K562 (cell line): ENCODE results near the gene GALM. TPM values are rescaled to one million over a fixed set of nuclear protein-coding genes. Genes with fewer than 3 reads are reported as not detected.

Experiments
- ATAC-seq: fragments of 200-7000 bp; cut with Tn5 transposase; 3 replicates; pipeline ENCODE4 v1.9.1; 2020; ENCODE audit warnings: moderate library complexity
- BruUV-seq: library from RNA; stranded (reverse); fragments of 400-500 nt; replicated peaks from 2 replicates; lab custom pipeline; 2021; lab: Mats Ljungman, UMichigan
- CTCF ChIA-PET: fragments of 300-600 bp; formaldehyde crosslinking; extraction: SDS; loops from one replicate; lab custom pipeline; 2021; ENCODE audit warnings: low intra/inter-chr PET ratio; lab: Yijun Ruan, JAX
- POLR2A ChIA-PET: fragments of 300-600, 350-650 bp; sonication (Branson Sonifier 250); formaldehyde crosslinking; extraction: SDS; loops from one replicate; lab custom pipeline; 2021; ENCODE audit warnings: antibody characterized with exemption, inconsistent platforms; lab: Yijun Ruan, JAX
- DNase-seq, 4 experiments: peaks; one replicate each; pipeline versions ENCODE4 v3.0.0 to v3.0.0-alpha.2; 2011 to 2018; ENCODE audit warnings: low spot score in 3 of 4, mixed read lengths in 3 of 4; ENCODE audit errors: extremely low read depth in 1 of 4
- FAIRE-seq: peaks from 2 replicates; lab custom pipeline; 2011; peaks lifted over from hg19 to GRCh38; lab: Jason Lieb, UNC
- H2AFZ ChIP-seq: 2 replicates; pipeline ENCODE4 v1.6.0; 2011; ENCODE audit warnings: low read depth, low read length, control low read depth, inconsistent platforms
- H3K27ac ChIP-seq: fragments of 200-600 bp; 3 replicates; pipeline ENCODE4 v1.8.0; 2011; ENCODE audit warnings: low read depth, mild to moderate bottlenecking, control low read depth, inconsistent platforms, low read length, moderate library complexity, mixed read lengths; ENCODE audit errors: extremely low read depth
- H3K27me3 ChIP-seq, 2 experiments: fragments of 300-600 bp in 1 of 2; 2 replicates in 1 of 2; 3 replicates in 1 of 2; pipeline versions ENCODE4 v1.6.0 to v1.8.0; 2011; ENCODE audit warnings: inconsistent platforms in 2 of 2, low read length in 2 of 2, mild to moderate bottlenecking in 1 of 2, mixed read lengths in 1 of 2, moderate library complexity in 1 of 2; ENCODE audit not compliant: control insufficient read depth in 2 of 2, insufficient read depth in 2 of 2
- H3K36me3 ChIP-seq: fragments of 300-600 bp; 3 replicates; pipeline ENCODE4 v1.8.0; 2011; ENCODE audit warnings: mild to moderate bottlenecking, low read length, inconsistent platforms; ENCODE audit not compliant: control insufficient read depth, insufficient read depth
- H3K4me1 ChIP-seq, 2 experiments: fragments of 200-600 bp in 1 of 2; replicated peaks in 1 of 2; 2 replicates in 1 of 2; 3 replicates in 1 of 2; pipeline versions ENCODE4 v1.5.1 to v1.8.0; 2011; ENCODE audit warnings: inconsistent platforms in 2 of 2, low read length in 2 of 2, mild to moderate bottlenecking in 1 of 2, mixed read lengths in 1 of 2, moderate library complexity in 1 of 2; ENCODE audit not compliant: control insufficient read depth in 2 of 2, insufficient read depth in 2 of 2
- H3K4me2 ChIP-seq: 2 replicates; pipeline ENCODE4 v1.6.1; 2011; ENCODE audit warnings: low read length, control low read depth, inconsistent platforms, mixed read lengths; ENCODE audit not compliant: insufficient read depth
- H3K4me3 ChIP-seq: fragments of 200-600 bp; sonication (generic), shearing (Covaris generic); 2 replicates; pipeline ENCODE4 v1.5.1; 2016; ENCODE audit warnings: control low read depth, inconsistent platforms
- H3K79me2 ChIP-seq: fragments of 200-600 bp; 3 replicates; pipeline ENCODE4 v1.8.0; 2011; ENCODE audit warnings: low read length, inconsistent platforms; ENCODE audit not compliant: control insufficient read depth, insufficient read depth
- H3K9ac ChIP-seq, 2 experiments: 2 replicates each; pipeline versions ENCODE4 v1.6.0 to v1.6.1; 2011; ENCODE audit warnings: low read depth in 2 of 2, low read length in 2 of 2, control low read depth in 1 of 2, inconsistent platforms in 1 of 2, mild to moderate bottlenecking in 1 of 2, mixed read lengths in 1 of 2; ENCODE audit not compliant: insufficient read depth in 1 of 2
- H3K9me1 ChIP-seq: one replicate; pipeline ENCODE4 v1.6.0; 2011; ENCODE audit warnings: inconsistent platforms, mild to moderate bottlenecking, low read length, moderate library complexity; ENCODE audit not compliant: control insufficient read depth, insufficient read depth
- H3K9me3 ChIP-seq: replicated peaks from 2 replicates; pipeline ENCODE4 v1.5.1; 2011; ENCODE audit warnings: low read depth, low read length, inconsistent platforms; ENCODE audit not compliant: control insufficient read depth, insufficient read depth
- H4K20me1 ChIP-seq: replicated peaks from 2 replicates; pipeline ENCODE4 v1.6.1; 2011; ENCODE audit warnings: low read length, inconsistent platforms, mixed read lengths; ENCODE audit not compliant: control insufficient read depth, insufficient read depth
- CEBPG ChIP-seq, 3 experiments: fragments of 200-800 bp in 1 of 3; sonication (Bioruptor generic) in 1 of 3; sonication (generic) in 1 of 3; formaldehyde crosslinking in 1 of 3; IDR thresholded peaks in 2 of 3; conservative IDR thresholded peaks in 1 of 3; 2 replicates each; pipeline versions ENCODE4 v1.6.1 to v1.8.0; 2016 to 2022; ENCODE audit warnings: missing compliant biosample characterization in 2 of 3, missing genetic modification characterization in 2 of 3, mild to moderate bottlenecking in 1 of 3, missing genetic modification reagents in 1 of 3
- CREB3 ChIP-seq: fragments of 450-650 bp; conservative IDR thresholded peaks from 2 replicates; pipeline ENCODE4 v1.6.1; 2016; ENCODE audit warnings: missing genetic modification characterization, low read depth, mild to moderate bottlenecking, missing compliant biosample characterization, moderate library complexity
- GTF2A2 ChIP-seq: IDR thresholded peaks from 2 replicates; pipeline ENCODE4 v1.6.1; 2016; ENCODE audit warnings: mild to moderate bottlenecking, missing genetic modification characterization, missing compliant biosample characterization
- MBD2 ChIP-seq: sonication (generic); IDR thresholded peaks from 2 replicates; pipeline ENCODE4 v1.6.1; 2016; ENCODE audit warnings: low read depth, borderline replicate concordance
- THAP7 ChIP-seq: fragments of 250-450 bp; sonication (Bioruptor Pico); IDR thresholded peaks from 2 replicates; pipeline ENCODE4 v1.5.0; 2021
- ZBTB26 ChIP-seq: fragments of 450-650 bp; formaldehyde crosslinking; IDR thresholded peaks from 2 replicates; pipeline ENCODE4 v1.4.0; 2022; ENCODE audit warnings: missing genetic modification characterization
- ZNF644 ChIP-seq: fragments of 200-800 bp; sonication (Bioruptor generic); IDR thresholded peaks from 2 replicates; pipeline ENCODE4 v1.6.1; 2016; ENCODE audit warnings: low read depth, missing genetic modification characterization, missing compliant biosample characterization
- WGBS: fragments of 100-300 bp; shearing (Covaris generic); methylation state at CpG from one replicate; pipeline ENCODE4 v1.1.6; 2016; ENCODE audit warnings: low coverage, mixed read lengths; ENCODE audit not compliant: insufficient coverage; ENCODE audit errors: missing lambda C conversion rate; 5-methylcytosine and 5-hydroxymethylcytosine counted together
- in situ Hi-C: fragments of 300-500 bp; cut with MboI; formaldehyde crosslinking; loops from 4 replicates; pipeline ENCODE4 v1.15.0; 2018; ENCODE audit warnings: inconsistent platforms, mixed read lengths
- intact Hi-C: fragments of 100-400 bp; cut with micrococcal nuclease; formaldehyde crosslinking; loops from 2 replicates; pipeline ENCODE4 v1.14.2; 2022
- polyA plus RNA-seq, 8 experiments: library from polyadenylated mRNA; depleted of rRNA in 4 of 8; stranded (reverse) in 5 of 8; unstranded in 3 of 8; fragments of >200 nt; fragmentation: Nextera tagmentation in 2 of 8; fragmentation: Illumina TruSeq in 1 of 8; extraction: Ambion mirVana in 2 of 8; extraction: Trizol in 1 of 8; gene quantifications; 2 replicates each; pipeline versions ENCODE4 v1.2.1 to v1.2.3, GENCODE V29; 2011 to 2014; ENCODE audit warnings: inconsistent platforms in 1 of 8, missing spikeins in 1 of 8
- total RNA-seq, 7 experiments: library from RNA; depleted of rRNA in 6 of 7; stranded (reverse); fragments of >200 nt in 6 of 7; fragmentation: Illumina TruSeq in 2 of 7; extraction: Trizol in 2 of 7; gene quantifications; 2 replicates each; pipeline versions ENCODE4 v1.2.1 to v1.2.3, GENCODE V29; 2011 to 2021; ENCODE audit warnings: low replicate concordance in 1 of 7

Gene GALM
- total and polyA plus RNA-seq, 9 of the 15 experiments (the other 6 are each of a cell fraction or from before 2014, with no cell fraction given) = 22.1 to 51.7 (median 27.9) TPM

GRCh38 chr2:38722271-38723061 lies 56.6 kb downstream of the GALM start:
- no peak for DNase-seq

More at GRCh38 chr2:38722271-38723061, 56.6 kb downstream of the GALM start:
- H3K27ac ChIP-seq = no peak overlapping the region
- no TSS peak for BruUV-seq
- H3K9me3 ChIP-seq = no peaks in the 10 kb centered on the region
- WGBS = 71% methylated on average over 9 of the region's 9 CpGs
- no peaks in the 10 kb centered on the region for H3K27me3 ChIP-seq
- no peak overlapping the region for H3K4me3 ChIP-seq
- POLR2A ChIA-PET = interaction anchor here (0.6 to 1.6 kb wide), 3 partner anchors 59 to 145 kb away, joined by 3 to 4 read pairs (median 4); no protein-coding TSS in a partner anchor
- FAIRE-seq (no peak), ATAC-seq (peak; percentile 65)
- H4K20me1 ChIP-seq = no peaks in the 10 kb centered on the region
- no peaks in the 10 kb centered on the region for H3K79me2 ChIP-seq
- H3K9me1 ChIP-seq = no peaks in the 10 kb centered on the region
- H3K4me2 ChIP-seq = no peak overlapping the region
- in situ Hi-C loops (no loop called here), intact Hi-C loops (loop anchor here (2.0 kb wide), 1 partner anchor 142 kb away; no protein-coding TSS in a partner anchor)
- CTCF ChIA-PET = no interaction called here
- no peak overlapping the region for H3K9ac ChIP-seq
- peaks cover 0 to 2% of the 10 kb centered on the region in 2 experiments; a peak in 3 of 5 replicates for H3K4me1 ChIP-seq
- no peaks in the 10 kb centered on the region; the same call in 2 of the 3 replicates for H3K36me3 ChIP-seq
- no peak overlapping the region for H2AFZ ChIP-seq
- TF ChIP-seq GTF2A2 (tag) = no peak
- no peak for TF ChIP-seq THAP7 (CRISPR knock-in tag)
- no peak for TF ChIP-seq MBD2
- no peak for TF ChIP-seq ZNF644 (tag)
- no peak for TF ChIP-seq CREB3 (tag)
- TF ChIP-seq ZBTB26 = no peak
- no peak for TF ChIP-seq CEBPG (CRISPR knock-in tag; IDR thresholded peaks at IDR 0.05)
- TF ChIP-seq CEBPG (tag; conservative IDR thresholded peaks at IDR 0.05 in 1 of 2, IDR thresholded peaks at IDR 0.05 in 1 of 2) = no peak
